Neural crest cell (in vitro differentiated cells): Measurements from ENCODE around the gene KCTD18. TPM values are rescaled to one million over a fixed set of nuclear protein-coding genes. Genes with fewer than 3 reads are reported as not detected.

ENCODE experiments used
- DNase-seq: peaks from one replicate; pipeline ENCODE4 v3.0.0; 2021; ENCODE audit warnings: low read depth, mixed read lengths, low spot score
- H3K27ac Mint-ChIP-seq: one replicate; pipeline ENCODE4 v1.8.0; 2021; ENCODE audit warnings: mild to moderate bottlenecking, mixed read lengths; ENCODE audit not compliant: unreplicated experiment
- H3K27me3 Mint-ChIP-seq: 2 replicates; pipeline ENCODE4 v1.8.0; 2021; ENCODE audit warnings: low read depth, mild to moderate bottlenecking, mixed read lengths
- H3K36me3 Mint-ChIP-seq: 2 replicates; pipeline ENCODE4 v1.8.0; 2021; ENCODE audit warnings: low read depth, mild to moderate bottlenecking, mixed read lengths
- H3K4me1 Mint-ChIP-seq: 2 replicates; pipeline ENCODE4 v1.8.0; 2021; ENCODE audit warnings: mixed read lengths
- H3K4me3 Mint-ChIP-seq: one replicate; pipeline ENCODE4 v1.8.0; 2021; ENCODE audit warnings: mild to moderate bottlenecking, mixed read lengths
- H3K9me3 Mint-ChIP-seq: 2 replicates; pipeline ENCODE4 v1.8.0; 2021; ENCODE audit warnings: mixed read lengths
- total RNA-seq: library from RNA; stranded (reverse); gene quantifications from 2 replicates; pipeline ENCODE4 v1.2.1, GENCODE V29; 2021
- TF ChIP-seq, protein P1 (sequence below): fragments of 200-600 bp; sonication (generic); conservative IDR thresholded peaks from 2 replicates; pipeline ENCODE4 v1.5.0; 2021; ENCODE audit warnings: antibody characterized with exemption, mild to moderate bottlenecking

KCTD18 gene
- total RNA-seq, 1 donor from 2014 or later: 6.5 TPM

GRCh38 chr2:200439981-200440380, 69.9 kb downstream of the KCTD18 start:
- H3K27ac Mint-ChIP-seq: no peak overlapping the region
- no peak overlapping the region for H3K4me3 Mint-ChIP-seq
- no peaks in the 10 kb centered on the region for H3K4me1 Mint-ChIP-seq
- peaks cover 32% of the 10 kb centered on the region for H3K36me3 Mint-ChIP-seq
- no peaks in the 10 kb centered on the region for H3K27me3 Mint-ChIP-seq
- DNase-seq: no peak
- TF ChIP-seq, protein P1, sequence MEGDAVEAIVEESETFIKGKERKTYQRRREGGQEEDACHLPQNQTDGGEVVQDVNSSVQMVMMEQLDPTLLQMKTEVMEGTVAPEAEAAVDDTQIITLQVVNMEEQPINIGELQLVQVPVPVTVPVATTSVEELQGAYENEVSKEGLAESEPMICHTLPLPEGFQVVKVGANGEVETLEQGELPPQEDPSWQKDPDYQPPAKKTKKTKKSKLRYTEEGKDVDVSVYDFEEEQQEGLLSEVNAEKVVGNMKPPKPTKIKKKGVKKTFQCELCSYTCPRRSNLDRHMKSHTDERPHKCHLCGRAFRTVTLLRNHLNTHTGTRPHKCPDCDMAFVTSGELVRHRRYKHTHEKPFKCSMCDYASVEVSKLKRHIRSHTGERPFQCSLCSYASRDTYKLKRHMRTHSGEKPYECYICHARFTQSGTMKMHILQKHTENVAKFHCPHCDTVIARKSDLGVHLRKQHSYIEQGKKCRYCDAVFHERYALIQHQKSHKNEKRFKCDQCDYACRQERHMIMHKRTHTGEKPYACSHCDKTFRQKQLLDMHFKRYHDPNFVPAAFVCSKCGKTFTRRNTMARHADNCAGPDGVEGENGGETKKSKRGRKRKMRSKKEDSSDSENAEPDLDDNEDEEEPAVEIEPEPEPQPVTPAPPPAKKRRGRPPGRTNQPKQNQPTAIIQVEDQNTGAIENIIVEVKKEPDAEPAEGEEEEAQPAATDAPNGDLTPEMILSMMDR: no peak
- peaks cover 7% of the 10 kb centered on the region for H3K9me3 Mint-ChIP-seq

Other genes with a start within 250 kb of the KCTD18 start
- gene SPATS2L, start 203.4 kb downstream of the KCTD18 start, total RNA-seq: 24.1 and 24.9 TPM in 2 replicates
- 33.1 and 33.5 TPM in 2 replicates for gene SGO2, start 16.1 kb upstream of the KCTD18 start, total RNA-seq
- gene AOX1, start 75.9 kb upstream of the KCTD18 start, total RNA-seq: 2.8 and 4.3 TPM in 2 replicates